AG04450 (cell line): ENCODE data around the gene FAM200A. TPM values are rescaled to one million over a fixed set of nuclear protein-coding genes. Genes with fewer than 3 reads are reported as not detected.
A peak's percentile ranks its signal among the peaks of the same experiment; 100 is the strongest.

Experiments used
- CTCF ChIA-PET: fragments of 300-600, 350-600 bp; formaldehyde crosslinking; extraction: SDS; loops from one replicate; lab custom pipeline; 2022; ENCODE audit warnings: antibody characterized with exemption, inconsistent platforms; lab: Charles Lee
- POLR2A ChIA-PET: fragments of 350-600 bp; formaldehyde crosslinking; extraction: SDS; loops from one replicate; lab custom pipeline; 2021; ENCODE audit warnings: antibody characterized with exemption, inconsistent platforms; lab: Yijun Ruan, JAX
- DNase-seq: peaks from one replicate; pipeline ENCODE4 v3.0.0-alpha.2; 2011; ENCODE audit warnings: low read depth, low spot score
- H3K27ac ChIP-seq: one replicate; pipeline ENCODE4 v1.5.1; 2012; ENCODE audit warnings: low read depth, low read length, control low read depth
- H3K27me3 ChIP-seq: one replicate; pipeline ENCODE4 v1.6.0; 2012; ENCODE audit warnings: low read length; ENCODE audit not compliant: control insufficient read depth, insufficient read depth
- H3K4me3 ChIP-seq: 2 replicates; pipeline ENCODE4 v1.5.1; 2011; ENCODE audit warnings: mild to moderate bottlenecking, low read depth, low read length, control low read depth
- H3K9me3 ChIP-seq: 2 replicates; pipeline ENCODE4 v1.5.1; 2012; ENCODE audit warnings: low read length; ENCODE audit not compliant: control insufficient read depth, insufficient read depth
- CTCF ChIP-seq: IDR thresholded peaks from 2 replicates; pipeline ENCODE4 v1.5.1; 2011; ENCODE audit warnings: low read depth, low read length, control low read depth, inconsistent platforms
- polyA plus RNA-seq: library from polyadenylated mRNA; depleted of rRNA; stranded (reverse); fragments of >200 nt; gene quantifications from 2 replicates; pipeline ENCODE4 v1.2.3, GENCODE V29; 2011

Gene FAM200A
- polyA plus RNA-seq, 1 experiment: 11.8 TPM

- POLR2A ChIA-PET: interaction anchor here (0.5 kb wide), 1 partner anchor 15 kb away, joined by 5 read pairs; no protein-coding TSS in a partner anchor
- TF ChIP-seq CTCF: no peak
- Histone ChIP-seq H3K27ac (no peak overlapping the region), H3K4me3 (no peak overlapping the region), H3K9me3 (peaks cover 74% of the 10 kb centered on the region), H3K27me3 (no peaks in the 10 kb centered on the region)
- DNase-seq: no peak
- CTCF ChIA-PET: no interaction called here
Measured at GRCh38 chr7:99531354-99531765, 20.6 kb downstream of the FAM200A start.

GRCh38 chr7:99525713-99526440 is 26.0 kb downstream of the FAM200A start:
- H3K27me3 ChIP-seq: no peaks in the 10 kb centered on the region
- H3K9me3 ChIP-seq: peaks cover 26% of the 10 kb centered on the region
- 0 out of 2 replicates have a peak, but pooled peaks have one; percentile 23 for TF ChIP-seq CTCF
- DNase-seq: no peak
- no peak overlapping the region for H3K4me3 ChIP-seq
- H3K27ac ChIP-seq: no peak overlapping the region
- ChIA-PET POLR2A (interaction anchor here (0.6 kb wide), 1 partner anchor 8 kb away, joined by 12 read pairs; no protein-coding TSS in a partner anchor), CTCF (interaction anchor here (0.6 to 1.1 kb wide), 4 partner anchors 11 to 352 kb away, joined by 3 to 9 read pairs (median 4); no protein-coding TSS in a partner anchor)

GRCh38 chr7:99521399-99521798 is 30.5 kb downstream of the FAM200A start:
- Histone ChIP-seq H3K4me3 (no peak overlapping the region), H3K9me3 (no peaks in the 10 kb centered on the region), H3K27ac (no peak overlapping the region), H3K27me3 (no peaks in the 10 kb centered on the region)
- CTCF ChIA-PET: no interaction called here
- POLR2A ChIA-PET: interaction anchor here (1.0 kb wide), 1 partner anchor 8 kb away, joined by 3 read pairs; no protein-coding TSS in a partner anchor
- DNase-seq: no peak
- TF ChIP-seq CTCF: no peak

- POLR2A ChIA-PET: no interaction called here
Measured at GRCh38 chr7:99514050-99514449, 37.9 kb downstream of the FAM200A start.

More at GRCh38 chr7:99514050-99514449, 37.9 kb downstream of the FAM200A start:
- TF ChIP-seq CTCF: no peak
- no peak overlapping the region for H3K27ac ChIP-seq
- CTCF ChIA-PET: interaction anchor here (1.3 kb wide), 1 partner anchor 11 kb away, joined by 3 read pairs; no protein-coding TSS in a partner anchor
- no peaks in the 10 kb centered on the region for H3K27me3 ChIP-seq
- no peak for DNase-seq
- H3K4me3 ChIP-seq: no peak overlapping the region
- no peaks in the 10 kb centered on the region for H3K9me3 ChIP-seq
